ENCODE data around the gene CTDSPL2.

GRCh38 chr15:44458429-44458828 lies 31.0 kb downstream of the CTDSPL2 start:
- TF ChIP-seq POLR2A (IDR thresholded peaks at IDR 0.05; ENCODE audit: low read depth, low read length) (no peak), POLR2AphosphoS5 (IDR thresholded peaks at IDR 0.05; ENCODE audit: low read depth, low read length) (no peak)

All from GM12891 (cell line).